ENCODE data around the gene C1orf105. TPM values are rescaled to one million over a fixed set of nuclear protein-coding genes. Genes with fewer than 3 reads are reported as not detected.
A peak's percentile ranks its signal among the peaks of the same experiment; 100 is the strongest.
"Not testable (repeated sequence)": the region's sequence is repeated elsewhere in the genome, so short reads cannot be mapped to it uniquely, and the experiment has no call there.

The C1orf105 gene
- not detected for total RNA-seq

- ChIA-PET CTCF (interaction anchor here (0.6 to 1.3 kb wide), 7 partner anchors 8 to 433 kb away, joined by 3 to 5 read pairs (median 3); partner anchors contain the start of gene PIGC), POLR2A (no interaction called here)
Observed at GRCh38 chr1:172420385-172420784, at the start of gene C1orf105. C1orf105 (plus strand) TSS chr1:172420685; CDS start chr1:172420886, 201 bp downstream.

GRCh38 chr1:172371646-172372045 lies 48.8 kb upstream of the C1orf105 start:
- H3K27me3 Mint-ChIP-seq; CTCF ChIA-PET; H3K27ac Mint-ChIP-seq; intact Hi-C loops (cut with DNase I, micrococcal nuclease); POLR2A ChIA-PET; DNase-seq; ATAC-seq; H3K36me3 Mint-ChIP-seq (ENCODE audit: low read depth); H3K4me3 Mint-ChIP-seq; H3K9me3 Mint-ChIP-seq (ENCODE audit: low read depth): not testable (repeated sequence)
- H3K4me1 Mint-ChIP-seq = peaks cover 18% of the 10 kb centered on the region

More at GRCh38 chr1:172420385-172420784, at the start of gene C1orf105:
- intact Hi-C loops (cut with DNase I, micrococcal nuclease) = loop anchor here (10.0 kb wide), 2 partner anchors 616 to 776 kb away; no protein-coding TSS in a partner anchor
- no peaks in the 10 kb centered on the region for H3K27me3 Mint-ChIP-seq
- no peak for DNase-seq
- H3K9me3 Mint-ChIP-seq (ENCODE audit: low read depth) = no peaks in the 10 kb centered on the region
- no peak within 1 kb of the TSS for H3K4me3 Mint-ChIP-seq
- ATAC-seq = no peak
- H3K36me3 Mint-ChIP-seq (ENCODE audit: low read depth) = no peaks in the 10 kb centered on the region
- H3K27ac Mint-ChIP-seq = no peak within 1 kb of the TSS
- H3K4me1 Mint-ChIP-seq = peaks cover 11% of the 10 kb centered on the region

- POLR2A ChIA-PET = no interaction called here
- H3K4me3 Mint-ChIP-seq = no peak overlapping the region
- ATAC-seq (no peak), DNase-seq (no peak)
- H3K27me3 Mint-ChIP-seq = no peaks in the 10 kb centered on the region
- H3K9me3 Mint-ChIP-seq (ENCODE audit: low read depth) = no peaks in the 10 kb centered on the region
- no peaks in the 10 kb centered on the region for H3K36me3 Mint-ChIP-seq (ENCODE audit: low read depth)
- peaks cover 16% of the 10 kb centered on the region for H3K4me1 Mint-ChIP-seq
- CTCF ChIA-PET = interaction anchor here (0.7 to 1.5 kb wide), 3 partner anchors 13 to 15 kb away, joined by 3 to 4 read pairs (median 4); no protein-coding TSS in a partner anchor
- intact Hi-C loops (cut with DNase I, micrococcal nuclease) = no loop called here
- H3K27ac Mint-ChIP-seq = no peak overlapping the region
Observed at GRCh38 chr1:172373864-172374263, 46.6 kb upstream of the C1orf105 start.

- CTCF ChIA-PET = interaction anchor here (0.6 to 1.9 kb wide), 4 partner anchors 20 to 384 kb away, joined by 3 to 5 read pairs (median 4); no protein-coding TSS in a partner anchor
- intact Hi-C loops (cut with DNase I, micrococcal nuclease) = loop anchor here in 1 of 2 experiments (1.0 kb wide), 1 partner anchor 37 kb away; no protein-coding TSS in a partner anchor
- Mint-ChIP-seq H3K4me1 (peaks cover 21% of the 10 kb centered on the region), H3K27ac (no peak overlapping the region), H3K9me3 (ENCODE audit: low read depth) (no peaks in the 10 kb centered on the region), H3K27me3 (no peaks in the 10 kb centered on the region), H3K36me3 (ENCODE audit: low read depth) (peaks cover 2% of the 10 kb centered on the region), H3K4me3 (no peak overlapping the region)
- ATAC-seq = peak; percentile 85
- no peak for DNase-seq
- POLR2A ChIA-PET = no interaction called here
Observed at GRCh38 chr1:172375211-172375631, 45.3 kb upstream of the C1orf105 start.

GRCh38 chr1:172376431-172376830 lies 44.1 kb upstream of the C1orf105 start:
- H3K36me3 Mint-ChIP-seq (ENCODE audit: low read depth) = peaks cover 3% of the 10 kb centered on the region
- intact Hi-C loops (cut with DNase I, micrococcal nuclease) = no loop called here
- no peak overlapping the region for H3K4me3 Mint-ChIP-seq
- H3K27ac Mint-ChIP-seq = no peak overlapping the region
- ATAC-seq (no peak), DNase-seq (no peak)
- H3K9me3 Mint-ChIP-seq (ENCODE audit: low read depth) = no peaks in the 10 kb centered on the region
- H3K4me1 Mint-ChIP-seq = peaks cover 32% of the 10 kb centered on the region
- CTCF ChIA-PET = interaction anchor here (1.0 to 1.9 kb wide), 7 partner anchors 9 to 286 kb away, joined by 3 to 9 read pairs (median 4); no protein-coding TSS in a partner anchor
- H3K27me3 Mint-ChIP-seq = no peaks in the 10 kb centered on the region
- POLR2A ChIA-PET = interaction anchor here (0.6 kb wide), 1 partner anchor 491 kb away, joined by 6 read pairs; no protein-coding TSS in a partner anchor

- no peaks in the 10 kb centered on the region for H3K9me3 Mint-ChIP-seq (ENCODE audit: low read depth)
- ChIA-PET CTCF (interaction anchor here (0.7 to 1.7 kb wide), 5 partner anchors 18 to 84 kb away, joined by 3 to 6 read pairs (median 3); no protein-coding TSS in a partner anchor), POLR2A (no interaction called here)
- intact Hi-C loops (cut with DNase I, micrococcal nuclease) = no loop called here
- H3K27ac Mint-ChIP-seq = no peak overlapping the region
- H3K4me3 Mint-ChIP-seq = no peak overlapping the region
- DNase-seq (no peak), ATAC-seq (no peak)
- no peaks in the 10 kb centered on the region for H3K27me3 Mint-ChIP-seq
- H3K36me3 Mint-ChIP-seq (ENCODE audit: low read depth) = peaks cover 3% of the 10 kb centered on the region
- peaks cover 43% of the 10 kb centered on the region for H3K4me1 Mint-ChIP-seq
Observed at GRCh38 chr1:172377565-172377964, 42.9 kb upstream of the C1orf105 start.

GRCh38 chr1:172378109-172378760 lies 42.2 kb upstream of the C1orf105 start:
- Mint-ChIP-seq H3K4me1 (peaks cover 43% of the 10 kb centered on the region), H3K4me3 (no peak overlapping the region), H3K36me3 (ENCODE audit: low read depth) (peaks cover 3% of the 10 kb centered on the region), H3K27ac (no peak overlapping the region), H3K27me3 (no peaks in the 10 kb centered on the region), H3K9me3 (ENCODE audit: low read depth) (no peaks in the 10 kb centered on the region)
- CTCF ChIA-PET = interaction anchor here (0.7 to 1.7 kb wide), 6 partner anchors 17 to 261 kb away, joined by 3 to 6 read pairs (median 3); no protein-coding TSS in a partner anchor
- POLR2A ChIA-PET = no interaction called here
- ATAC-seq (no peak), DNase-seq (no peak)
- intact Hi-C loops (cut with DNase I, micrococcal nuclease) = no loop called here

- H3K27ac Mint-ChIP-seq = peak overlapping the region; percentile 91
- intact Hi-C loops (cut with DNase I, micrococcal nuclease) = loop anchor here (1.0 to 2.0 kb wide), 5 partner anchors 14 to 42 kb away; no protein-coding TSS in a partner anchor
- H3K36me3 Mint-ChIP-seq (ENCODE audit: low read depth) = peaks cover 3% of the 10 kb centered on the region
- peaks cover 31% of the 10 kb centered on the region for H3K4me1 Mint-ChIP-seq
- ChIA-PET CTCF (interaction anchor here (0.7 kb wide), 1 partner anchor 281 kb away, joined by 4 read pairs; no protein-coding TSS in a partner anchor), POLR2A (interaction anchor here (0.6 to 1.0 kb wide), 2 partner anchors 22 to 202 kb away, joined by 5 to 9 read pairs; no protein-coding TSS in a partner anchor)
- no peaks in the 10 kb centered on the region for H3K27me3 Mint-ChIP-seq
- peak; percentile 32 for DNase-seq
- peak; percentile 98 for ATAC-seq
- H3K4me3 Mint-ChIP-seq = peak overlapping the region; percentile 43
- H3K9me3 Mint-ChIP-seq (ENCODE audit: low read depth) = no peaks in the 10 kb centered on the region
Observed at GRCh38 chr1:172380441-172381244, 39.8 kb upstream of the C1orf105 start.

- ChIA-PET CTCF (interaction anchor here (0.8 to 1.3 kb wide), 2 partner anchors 9 to 16 kb away, joined by 3 read pairs; no protein-coding TSS in a partner anchor), POLR2A (interaction anchor here (0.5 kb wide), 1 partner anchor 288 kb away, joined by 7 read pairs; no protein-coding TSS in a partner anchor)
- peaks cover 27% of the 10 kb centered on the region for H3K4me1 Mint-ChIP-seq
Observed at GRCh38 chr1:172381946-172382345, 38.5 kb upstream of the C1orf105 start.

GRCh38 chr1:172382406-172382805 lies 38.1 kb upstream of the C1orf105 start:
- peaks cover 27% of the 10 kb centered on the region for H3K4me1 Mint-ChIP-seq
- intact Hi-C loops (cut with DNase I, micrococcal nuclease) = no loop called here
- no peak overlapping the region for H3K27ac Mint-ChIP-seq
- no peaks in the 10 kb centered on the region for H3K27me3 Mint-ChIP-seq
- H3K9me3 Mint-ChIP-seq (ENCODE audit: low read depth) = no peaks in the 10 kb centered on the region
- POLR2A ChIA-PET = interaction anchor here (0.5 kb wide), 1 partner anchor 288 kb away, joined by 7 read pairs; no protein-coding TSS in a partner anchor
- ATAC-seq = no peak
- no peak overlapping the region for H3K4me3 Mint-ChIP-seq
- peaks cover 3% of the 10 kb centered on the region for H3K36me3 Mint-ChIP-seq (ENCODE audit: low read depth)
- CTCF ChIA-PET = interaction anchor here (0.8 to 1.3 kb wide), 2 partner anchors 9 to 15 kb away, joined by 3 read pairs; no protein-coding TSS in a partner anchor
- no peak for DNase-seq

More at GRCh38 chr1:172381946-172382345, 38.5 kb upstream of the C1orf105 start:
- no peak overlapping the region for H3K4me3 Mint-ChIP-seq
- H3K9me3 Mint-ChIP-seq (ENCODE audit: low read depth) = no peaks in the 10 kb centered on the region
- H3K27ac Mint-ChIP-seq = peak overlapping the region; percentile 39
- no peaks in the 10 kb centered on the region for H3K27me3 Mint-ChIP-seq
- no peak for DNase-seq
- peaks cover 3% of the 10 kb centered on the region for H3K36me3 Mint-ChIP-seq (ENCODE audit: low read depth)
- intact Hi-C loops (cut with DNase I, micrococcal nuclease) = loop anchor here (1.0 to 2.0 kb wide), 5 partner anchors 12 to 44 kb away; no protein-coding TSS in a partner anchor
- ATAC-seq = no peak

- Mint-ChIP-seq H3K4me1 (peaks cover 27% of the 10 kb centered on the region), H3K9me3 (ENCODE audit: low read depth) (no peaks in the 10 kb centered on the region), H3K27ac (no peak overlapping the region), H3K27me3 (no peaks in the 10 kb centered on the region), H3K36me3 (ENCODE audit: low read depth) (peaks cover 3% of the 10 kb centered on the region), H3K4me3 (no peak overlapping the region)
- intact Hi-C loops (cut with DNase I, micrococcal nuclease) = no loop called here
- no peak for ATAC-seq
- CTCF ChIA-PET = interaction anchor here (1.3 kb wide), 1 partner anchor 8 kb away, joined by 3 read pairs; no protein-coding TSS in a partner anchor
- no peak for DNase-seq
- POLR2A ChIA-PET = no interaction called here
Observed at GRCh38 chr1:172382990-172383389, 37.5 kb upstream of the C1orf105 start.
